Glutamatergic neuron (in vitro differentiated cells): ENCODE data around the gene DDX39B. TPM values are rescaled to one million over a fixed set of nuclear protein-coding genes. Genes with fewer than 3 reads are reported as not detected.

Source experiments
- DNase-seq: peaks from one replicate; pipeline ENCODE4 v3.0.0; 2022
- H3K27ac Mint-ChIP-seq: one replicate; pipeline ENCODE4 v1.8.0; 2020; ENCODE audit warnings: mild to moderate bottlenecking, mixed read lengths, inconsistent platforms; ENCODE audit not compliant: unreplicated experiment
- H3K27me3 Mint-ChIP-seq: one replicate; pipeline ENCODE4 v1.8.0; 2020; ENCODE audit warnings: mild to moderate bottlenecking, moderate library complexity, mixed read lengths, inconsistent platforms; ENCODE audit not compliant: unreplicated experiment
- H3K36me3 Mint-ChIP-seq: one replicate; pipeline ENCODE4 v1.8.0; 2020; ENCODE audit warnings: mild to moderate bottlenecking, mixed read lengths, inconsistent platforms; ENCODE audit not compliant: unreplicated experiment
- H3K4me1 Mint-ChIP-seq: one replicate; pipeline ENCODE4 v1.8.0; 2020; ENCODE audit warnings: mild to moderate bottlenecking, low read depth, mixed read lengths, inconsistent platforms; ENCODE audit not compliant: unreplicated experiment
- H3K4me3 Mint-ChIP-seq: one replicate; pipeline ENCODE4 v1.8.0; 2020; ENCODE audit warnings: mild to moderate bottlenecking, mixed read lengths, inconsistent platforms; ENCODE audit not compliant: unreplicated experiment
- H3K9me3 Mint-ChIP-seq: one replicate; pipeline ENCODE4 v1.8.0; 2020; ENCODE audit warnings: mild to moderate bottlenecking, moderate library complexity, mixed read lengths, inconsistent platforms; ENCODE audit not compliant: unreplicated experiment
- total RNA-seq: library from RNA; stranded (reverse); fragmentation: NEBNext Ultra II Directional; extraction: Animal tissue kit (Norgen Biotek cat#: 25700); gene quantifications from one replicate; pipeline ENCODE4 v1.2.1, GENCODE V29; 2021; ENCODE audit not compliant: unreplicated experiment
- TF ChIP-seq, protein P1 (sequence below): fragments of 200-600 bp; sonication (generic); IDR thresholded peaks from one replicate; pipeline ENCODE4 v1.5.0; 2021; ENCODE audit not compliant: partially characterized antibody, unreplicated experiment

DDX39B gene
- total RNA-seq, 1 donor from 2014 or later: 526 TPM

- H3K4me3 Mint-ChIP-seq: no peak overlapping the region
- peaks cover 2% of the 10 kb centered on the region for H3K9me3 Mint-ChIP-seq
- TF ChIP-seq, protein P1, sequence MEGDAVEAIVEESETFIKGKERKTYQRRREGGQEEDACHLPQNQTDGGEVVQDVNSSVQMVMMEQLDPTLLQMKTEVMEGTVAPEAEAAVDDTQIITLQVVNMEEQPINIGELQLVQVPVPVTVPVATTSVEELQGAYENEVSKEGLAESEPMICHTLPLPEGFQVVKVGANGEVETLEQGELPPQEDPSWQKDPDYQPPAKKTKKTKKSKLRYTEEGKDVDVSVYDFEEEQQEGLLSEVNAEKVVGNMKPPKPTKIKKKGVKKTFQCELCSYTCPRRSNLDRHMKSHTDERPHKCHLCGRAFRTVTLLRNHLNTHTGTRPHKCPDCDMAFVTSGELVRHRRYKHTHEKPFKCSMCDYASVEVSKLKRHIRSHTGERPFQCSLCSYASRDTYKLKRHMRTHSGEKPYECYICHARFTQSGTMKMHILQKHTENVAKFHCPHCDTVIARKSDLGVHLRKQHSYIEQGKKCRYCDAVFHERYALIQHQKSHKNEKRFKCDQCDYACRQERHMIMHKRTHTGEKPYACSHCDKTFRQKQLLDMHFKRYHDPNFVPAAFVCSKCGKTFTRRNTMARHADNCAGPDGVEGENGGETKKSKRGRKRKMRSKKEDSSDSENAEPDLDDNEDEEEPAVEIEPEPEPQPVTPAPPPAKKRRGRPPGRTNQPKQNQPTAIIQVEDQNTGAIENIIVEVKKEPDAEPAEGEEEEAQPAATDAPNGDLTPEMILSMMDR: no peak
- H3K36me3 Mint-ChIP-seq: no peaks in the 10 kb centered on the region
- DNase-seq: no peak
- H3K27ac Mint-ChIP-seq: no peak overlapping the region
- peaks cover 9% of the 10 kb centered on the region for H3K4me1 Mint-ChIP-seq
- peaks cover 3% of the 10 kb centered on the region for H3K27me3 Mint-ChIP-seq
These were observed 44.9 kb upstream of the DDX39B start for GRCh38 chr6:31586599-31587281.

DNA sequence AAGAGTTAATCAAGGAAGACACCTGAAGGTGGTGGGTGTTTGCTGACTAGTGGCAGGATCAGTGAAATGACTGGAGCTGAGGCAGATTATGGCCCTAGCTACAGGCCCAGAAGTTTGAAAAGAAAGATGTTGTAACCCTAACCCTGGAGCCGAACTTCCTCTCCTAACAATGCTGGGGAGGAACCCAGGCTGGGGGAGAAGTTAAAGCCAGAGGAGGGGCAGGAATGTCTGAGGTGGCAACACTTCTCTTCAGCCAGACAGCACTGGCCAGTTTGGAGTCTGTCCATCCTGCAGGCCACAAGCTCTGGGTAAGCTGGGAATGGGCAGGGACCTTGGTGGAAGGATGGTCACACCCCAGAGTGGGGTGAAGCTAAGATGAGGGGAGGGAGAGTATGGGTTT is 44.2 kb upstream of the DDX39B start, which contains the start of gene LST1:
Gene LST1, plus strand, starts transcription at position 270 of the 400 bp plus-strand sequence. CDS start 1,023 bp downstream, outside the sequence.
- H3K9me3 Mint-ChIP-seq: peaks cover 5% of the 10 kb centered on the region
- H3K27me3 Mint-ChIP-seq: peaks cover 5% of the 10 kb centered on the region
- DNase-seq: no peak
- no peak within 1 kb of the TSS for H3K27ac Mint-ChIP-seq
- H3K36me3 Mint-ChIP-seq: no peaks in the 10 kb centered on the region
- H3K4me3 Mint-ChIP-seq: no peak within 1 kb of the TSS
- peaks cover 11% of the 10 kb centered on the region for H3K4me1 Mint-ChIP-seq
- TF ChIP-seq, protein P1: no peak

GRCh38 chr6:31585491-31585890 is 43.7 kb upstream of the DDX39B start:
- Mint-ChIP-seq H3K4me3 (no peak overlapping the region), H3K36me3 (no peaks in the 10 kb centered on the region), H3K4me1 (peaks cover 11% of the 10 kb centered on the region), H3K27me3 (peaks cover 6% of the 10 kb centered on the region), H3K9me3 (peaks cover 5% of the 10 kb centered on the region), H3K27ac (no peak overlapping the region)
- no peak for DNase-seq
- TF ChIP-seq, protein P1: peak; percentile 29

DNA sequence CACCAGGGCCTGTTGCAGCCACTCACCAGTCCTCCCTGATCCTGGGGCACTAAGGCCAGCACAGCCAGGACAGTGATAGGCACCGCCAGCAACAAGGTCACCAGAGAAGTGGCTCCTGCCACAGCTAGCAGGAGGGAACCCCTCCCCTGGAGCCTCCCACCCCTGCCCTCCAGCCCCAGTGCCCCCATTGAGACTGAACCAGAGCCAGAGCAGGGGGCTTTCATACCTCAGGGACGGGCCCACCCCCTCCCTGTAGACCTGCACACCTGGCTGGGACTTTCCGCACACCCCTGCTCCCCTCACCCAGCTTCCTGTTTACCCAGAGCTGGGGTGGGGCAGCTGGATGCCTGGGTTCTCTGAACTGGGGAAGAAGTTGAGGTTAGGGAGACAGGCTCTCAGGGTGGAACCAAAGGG is 40.4 kb upstream of the DDX39B start, which contains the start of gene LTB:
Gene LTB, minus strand, starts transcription at position 195 of the 414 bp plus-strand sequence. Its CDS starts 7 bp downstream, at position 188.
- peaks cover 6% of the 10 kb centered on the region for H3K27me3 Mint-ChIP-seq
- H3K36me3 Mint-ChIP-seq: no peaks in the 10 kb centered on the region
- H3K9me3 Mint-ChIP-seq: peaks cover 5% of the 10 kb centered on the region
- H3K4me1 Mint-ChIP-seq: peaks cover 2% of the 10 kb centered on the region
- H3K4me3 Mint-ChIP-seq: peak within 1 kb of the TSS; percentile 93
- no peak for DNase-seq
- TF ChIP-seq, protein P1: no peak
- peak within 1 kb of the TSS; percentile 66 for H3K27ac Mint-ChIP-seq

- peaks cover 4% of the 10 kb centered on the region for H3K27me3 Mint-ChIP-seq
- H3K4me1 Mint-ChIP-seq: peaks cover 2% of the 10 kb centered on the region
- DNase-seq: peak; percentile 19
- no peaks in the 10 kb centered on the region for H3K36me3 Mint-ChIP-seq
- H3K27ac Mint-ChIP-seq: peak overlapping the region; percentile 66
- H3K9me3 Mint-ChIP-seq: peaks cover 5% of the 10 kb centered on the region
- peak overlapping the region; percentile 93 for H3K4me3 Mint-ChIP-seq
- TF ChIP-seq, protein P1: no peak
These were observed 39.8 kb upstream of the DDX39B start for GRCh38 chr6:31581434-31582229.
